Adipocyte (in vitro differentiated cells): ENCODE results near the gene CDCP1.
"Not testable (repeated sequence)": the region's sequence is repeated elsewhere in the genome, so short reads cannot be mapped to it uniquely, and the experiment has no call there.

Experiments used
- DNase-seq: peaks from one replicate; pipeline ENCODE4 v3.0.0-alpha.2; 2015; ENCODE audit warnings: low read depth
- H3K27me3 ChIP-seq: replicated peaks from 2 replicates; pipeline ENCODE4 v1.7.0; 2013; ENCODE audit warnings: mild to moderate bottlenecking, low read length, moderate library complexity; ENCODE audit not compliant: control insufficient read depth, insufficient read depth
- H3K36me3 ChIP-seq: 2 replicates; pipeline ENCODE4 v1.7.0; 2013; ENCODE audit warnings: low read length, mild to moderate bottlenecking, moderate library complexity; ENCODE audit not compliant: control insufficient read depth, insufficient read depth, severe bottlenecking
- H3K4me1 ChIP-seq: 2 replicates; pipeline ENCODE4 v1.7.0; 2013; ENCODE audit warnings: mild to moderate bottlenecking, low read length, moderate library complexity; ENCODE audit not compliant: control insufficient read depth, insufficient read depth
- H3K4me3 ChIP-seq: 2 replicates; pipeline ENCODE4 v1.7.0; 2013; ENCODE audit warnings: mild to moderate bottlenecking, low read length, moderate library complexity
- H3K9ac ChIP-seq: 2 replicates; pipeline ENCODE4 v1.7.0; 2013; ENCODE audit warnings: mild to moderate bottlenecking, low read length, moderate library complexity
- H3K9me3 ChIP-seq: 2 replicates; pipeline ENCODE4 v1.7.0; 2013; ENCODE audit warnings: mild to moderate bottlenecking, low read length, moderate library complexity; ENCODE audit not compliant: control insufficient read depth

Gene CDCP1

GRCh38 chr3:45078256-45078655, 67.9 kb downstream of the CDCP1 start:
- not testable (repeated sequence) for H3K9ac ChIP-seq, H3K27me3 ChIP-seq, DNase-seq, H3K4me3 ChIP-seq, H3K9me3 ChIP-seq, H3K4me1 ChIP-seq, H3K36me3 ChIP-seq

GRCh38 chr3:45075821-45076625, 70.2 kb downstream of the CDCP1 start:
- H3K36me3 ChIP-seq = no peaks in the 10 kb centered on the region
- no peaks in the 10 kb centered on the region for H3K9me3 ChIP-seq
- H3K9ac ChIP-seq = no peak overlapping the region
- no peak overlapping the region for H3K4me3 ChIP-seq
- no peak for DNase-seq
- no peaks in the 10 kb centered on the region for H3K4me1 ChIP-seq
- H3K27me3 ChIP-seq = no peaks in the 10 kb centered on the region

GRCh38 chr3:45071075-45071474, 75.1 kb downstream of the CDCP1 start:
- H3K27me3 ChIP-seq = no peaks in the 10 kb centered on the region
- no peak for DNase-seq
- H3K36me3 ChIP-seq = no peaks in the 10 kb centered on the region
- no peaks in the 10 kb centered on the region for H3K9me3 ChIP-seq
- no peak overlapping the region for H3K4me3 ChIP-seq
- H3K9ac ChIP-seq = no peak overlapping the region
- no peaks in the 10 kb centered on the region for H3K4me1 ChIP-seq

- Histone ChIP-seq H3K9me3 (no peaks in the 10 kb centered on the region), H3K9ac (no peak overlapping the region), H3K36me3 (no peaks in the 10 kb centered on the region), H3K4me1 (peaks cover 6% of the 10 kb centered on the region), H3K27me3 (no peaks in the 10 kb centered on the region), H3K4me3 (no peak overlapping the region)
- DNase-seq = no peak
These were observed 78.2 kb downstream of the CDCP1 start for GRCh38 chr3:45067941-45068340.

- H3K36me3 ChIP-seq = no peaks in the 10 kb centered on the region
- H3K9ac ChIP-seq = no peak overlapping the region
- peaks cover 6% of the 10 kb centered on the region for H3K4me1 ChIP-seq
- H3K9me3 ChIP-seq = no peaks in the 10 kb centered on the region
- no peaks in the 10 kb centered on the region for H3K27me3 ChIP-seq
- DNase-seq = no peak
- no peak overlapping the region for H3K4me3 ChIP-seq
These were observed 78.7 kb downstream of the CDCP1 start for GRCh38 chr3:45067486-45067885.

GRCh38 chr3:45066109-45066801, 79.9 kb downstream of the CDCP1 start:
- Histone ChIP-seq H3K9ac (no peak overlapping the region), H3K27me3 (no peaks in the 10 kb centered on the region), H3K4me3 (no peak overlapping the region), H3K36me3 (no peaks in the 10 kb centered on the region), H3K4me1 (peaks cover 6% of the 10 kb centered on the region), H3K9me3 (no peaks in the 10 kb centered on the region)
- DNase-seq = no peak

- peaks cover 6% of the 10 kb centered on the region for H3K4me1 ChIP-seq
- DNase-seq = no peak
- H3K4me3 ChIP-seq = no peak overlapping the region
These were observed 80.8 kb downstream of the CDCP1 start for GRCh38 chr3:45065373-45065720.

GRCh38 chr3:45064512-45065372, 81.4 kb downstream of the CDCP1 start:
- H3K4me3 ChIP-seq = no peak overlapping the region
- peaks cover 6% of the 10 kb centered on the region for H3K4me1 ChIP-seq
- H3K27me3 ChIP-seq = no peaks in the 10 kb centered on the region
- no peaks in the 10 kb centered on the region for H3K9me3 ChIP-seq
- DNase-seq = no peak
- H3K36me3 ChIP-seq = no peaks in the 10 kb centered on the region
- no peak overlapping the region for H3K9ac ChIP-seq

More at GRCh38 chr3:45065373-45065720, 80.8 kb downstream of the CDCP1 start:
- H3K9me3 ChIP-seq = no peaks in the 10 kb centered on the region
- H3K9ac ChIP-seq = no peak overlapping the region
- no peaks in the 10 kb centered on the region for H3K27me3 ChIP-seq
- no peaks in the 10 kb centered on the region for H3K36me3 ChIP-seq

GRCh38 chr3:45062697-45063070, 83.5 kb downstream of the CDCP1 start:
- H3K36me3 ChIP-seq = no peaks in the 10 kb centered on the region
- H3K4me3 ChIP-seq = no peak overlapping the region
- H3K27me3 ChIP-seq = no peaks in the 10 kb centered on the region
- no peak overlapping the region for H3K9ac ChIP-seq
- DNase-seq = no peak
- no peaks in the 10 kb centered on the region for H3K9me3 ChIP-seq
- H3K4me1 ChIP-seq = peaks cover 18% of the 10 kb centered on the region

- Histone ChIP-seq H3K4me3 (no peak overlapping the region), H3K36me3 (no peaks in the 10 kb centered on the region), H3K9me3 (no peaks in the 10 kb centered on the region), H3K27me3 (no peaks in the 10 kb centered on the region), H3K4me1 (peaks cover 40% of the 10 kb centered on the region), H3K9ac (no peak overlapping the region)
- DNase-seq = no peak
These were observed 85.8 kb downstream of the CDCP1 start for GRCh38 chr3:45060165-45060892.

- no peak overlapping the region for H3K9ac ChIP-seq
- DNase-seq = no peak
- no peaks in the 10 kb centered on the region for H3K9me3 ChIP-seq
- peaks cover 47% of the 10 kb centered on the region for H3K4me1 ChIP-seq
- H3K36me3 ChIP-seq = no peaks in the 10 kb centered on the region
- no peaks in the 10 kb centered on the region for H3K27me3 ChIP-seq
- no peak overlapping the region for H3K4me3 ChIP-seq
These were observed 87.0 kb downstream of the CDCP1 start for GRCh38 chr3:45059132-45059531.
